Transverse colon (tissue), 4 donors: ENCODE measurements around the gene TGFBR2.

Source experiments
- EP300 ChIP-seq: sonication (generic); formaldehyde crosslinking; IDR thresholded peaks from one replicate; pipeline ENCODE4 v1.6.1; 2017; ENCODE audit warnings: antibody characterized with exemption, low read depth
- POLR2A ChIP-seq: fragments of 450-650 bp; IDR thresholded peaks from one replicate; pipeline ENCODE4 v1.6.1; 2016; ENCODE audit warnings: antibody characterized with exemption, mild to moderate bottlenecking, moderate library complexity
- POLR2AphosphoS5 ChIP-seq, 3 donors: sonication (generic); formaldehyde crosslinking; IDR thresholded peaks; one replicate each; pipeline ENCODE4 v1.6.1; 2016; ENCODE audit warnings: antibody characterized with exemption in 3 of 3
- TF ChIP-seq, protein P1 (sequence below), 5 experiments: fragments of 200-600 bp in 3 of 5; fragments of 450-650 bp in 2 of 5; sonication (generic) in 3 of 5; IDR thresholded peaks; 1 replicate in 2 of 5; 2 replicates in 3 of 5; pipeline ENCODE4 v1.5.1; 2016 to 2017; ENCODE audit warnings: antibody characterized with exemption in 5 of 5, inconsistent platforms in 3 of 5, mild to moderate bottlenecking in 2 of 5, moderate library complexity in 1 of 5

- peak; percentile 87 to 96 (median 95) for TF ChIP-seq POLR2AphosphoS5 (IDR thresholded peaks at IDR 0.05)
- peak; percentile 79 for TF ChIP-seq POLR2A
- TF ChIP-seq, protein P1, sequence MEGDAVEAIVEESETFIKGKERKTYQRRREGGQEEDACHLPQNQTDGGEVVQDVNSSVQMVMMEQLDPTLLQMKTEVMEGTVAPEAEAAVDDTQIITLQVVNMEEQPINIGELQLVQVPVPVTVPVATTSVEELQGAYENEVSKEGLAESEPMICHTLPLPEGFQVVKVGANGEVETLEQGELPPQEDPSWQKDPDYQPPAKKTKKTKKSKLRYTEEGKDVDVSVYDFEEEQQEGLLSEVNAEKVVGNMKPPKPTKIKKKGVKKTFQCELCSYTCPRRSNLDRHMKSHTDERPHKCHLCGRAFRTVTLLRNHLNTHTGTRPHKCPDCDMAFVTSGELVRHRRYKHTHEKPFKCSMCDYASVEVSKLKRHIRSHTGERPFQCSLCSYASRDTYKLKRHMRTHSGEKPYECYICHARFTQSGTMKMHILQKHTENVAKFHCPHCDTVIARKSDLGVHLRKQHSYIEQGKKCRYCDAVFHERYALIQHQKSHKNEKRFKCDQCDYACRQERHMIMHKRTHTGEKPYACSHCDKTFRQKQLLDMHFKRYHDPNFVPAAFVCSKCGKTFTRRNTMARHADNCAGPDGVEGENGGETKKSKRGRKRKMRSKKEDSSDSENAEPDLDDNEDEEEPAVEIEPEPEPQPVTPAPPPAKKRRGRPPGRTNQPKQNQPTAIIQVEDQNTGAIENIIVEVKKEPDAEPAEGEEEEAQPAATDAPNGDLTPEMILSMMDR (IDR thresholded peaks at IDR 0.05): peak in 4 of 5 experiments; percentile 17 to 37 (median 31)
- no peak for TF ChIP-seq EP300
Measured at GRCh38 chr3:30606301-30607031, at the start of gene TGFBR2.
